HUES6 (cell line): ENCODE results near the gene MAN2C1.
A peak's percentile ranks its signal among the peaks of the same experiment; 100 is the strongest.
"Not testable (repeated sequence)": the region's sequence is repeated elsewhere in the genome, so short reads cannot be mapped to it uniquely, and the experiment has no call there.

ENCODE experiments used
- H3K27ac ChIP-seq: 2 replicates; pipeline ENCODE4 v1.7.0; 2013; ENCODE audit warnings: low read depth, mild to moderate bottlenecking, low read length, inconsistent platforms
- H3K27me3 ChIP-seq: 2 replicates; pipeline ENCODE4 v1.6.1; 2013; ENCODE audit warnings: low read length; ENCODE audit not compliant: control insufficient read depth, insufficient read depth
- H3K36me3 ChIP-seq: 2 replicates; pipeline ENCODE4 v1.6.1; 2013; ENCODE audit warnings: low read length; ENCODE audit not compliant: control insufficient read depth, insufficient read depth
- H3K4me1 ChIP-seq: 2 replicates; pipeline ENCODE4 v1.6.1; 2013; ENCODE audit warnings: low read length; ENCODE audit not compliant: control insufficient read depth, insufficient read depth
- H3K4me3 ChIP-seq: 2 replicates; pipeline ENCODE4 v1.5.1; 2013; ENCODE audit warnings: low read depth, low read length
- H3K9ac ChIP-seq: one replicate; pipeline ENCODE4 v1.6.1; 2013; ENCODE audit warnings: mild to moderate bottlenecking, low read length
- H3K9me3 ChIP-seq: 2 replicates; pipeline ENCODE4 v1.6.1; 2013; ENCODE audit warnings: low read depth, low read length; ENCODE audit not compliant: control insufficient read depth, insufficient read depth

The MAN2C1 gene

GRCh38 chr15:75352186-75353080, 16.0 kb downstream of the MAN2C1 start:
- peaks cover 28% of the 10 kb centered on the region for H3K27me3 ChIP-seq
- H3K4me3 ChIP-seq = no peak overlapping the region
- no peaks in the 10 kb centered on the region for H3K9me3 ChIP-seq
- H3K4me1 ChIP-seq = peaks cover 6% of the 10 kb centered on the region; the same call in 1 of the 2 replicates
- H3K36me3 ChIP-seq = peaks cover 32% of the 10 kb centered on the region
- H3K9ac ChIP-seq = no peak overlapping the region
- H3K27ac ChIP-seq = no peak overlapping the region

GRCh38 chr15:75350601-75351361, 17.6 kb downstream of the MAN2C1 start:
- no peak overlapping the region for H3K27ac ChIP-seq
- peaks cover 40% of the 10 kb centered on the region for H3K27me3 ChIP-seq
- no peaks in the 10 kb centered on the region for H3K9me3 ChIP-seq
- peaks cover 18% of the 10 kb centered on the region for H3K36me3 ChIP-seq
- no peak overlapping the region for H3K4me3 ChIP-seq
- H3K4me1 ChIP-seq = peaks cover 6% of the 10 kb centered on the region; the same call in 1 of the 2 replicates
- no peak overlapping the region for H3K9ac ChIP-seq

- Histone ChIP-seq H3K9me3 (no peaks in the 10 kb centered on the region), H3K4me3 (no peak overlapping the region), H3K27me3 (peaks cover 40% of the 10 kb centered on the region), H3K36me3 (peaks cover 14% of the 10 kb centered on the region; the same call in 1 of the 2 replicates), H3K9ac (no peak overlapping the region), H3K4me1 (peaks cover 6% of the 10 kb centered on the region; the same call in 1 of the 2 replicates), H3K27ac (no peak overlapping the region)
Observed at GRCh38 chr15:75349851-75350588, 18.4 kb downstream of the MAN2C1 start.

GRCh38 chr15:75349351-75349669, 19.1 kb downstream of the MAN2C1 start:
- H3K9me3 ChIP-seq, H3K27ac ChIP-seq, H3K9ac ChIP-seq, H3K4me1 ChIP-seq: not testable (repeated sequence)
- Histone ChIP-seq H3K4me3 (peak overlapping the region; percentile 91; the same call in 1 of the 2 replicates), H3K27me3 (peaks cover 40% of the 10 kb centered on the region), H3K36me3 (0 out of 2 replicates have a peak, but pooled peaks cover 10% of the 10 kb centered on the region)

- 0 out of 2 replicates have a peak, but pooled peaks cover 5% of the 10 kb centered on the region for H3K36me3 ChIP-seq
- no peaks in the 10 kb centered on the region for H3K9me3 ChIP-seq
- peak overlapping the region; percentile 91 for H3K4me3 ChIP-seq
- peak overlapping the region; percentile 74 for H3K9ac ChIP-seq
- peaks cover 6% of the 10 kb centered on the region; the same call in 1 of the 2 replicates for H3K4me1 ChIP-seq
- H3K27ac ChIP-seq = no peak overlapping the region
- H3K27me3 ChIP-seq = peaks cover 40% of the 10 kb centered on the region
Observed at GRCh38 chr15:75348562-75349350, 19.7 kb downstream of the MAN2C1 start.

- Histone ChIP-seq H3K4me1 (peaks cover 6% of the 10 kb centered on the region; the same call in 1 of the 2 replicates), H3K4me3 (peak overlapping the region; percentile 91), H3K27me3 (peaks cover 40% of the 10 kb centered on the region), H3K36me3 (no peaks in the 10 kb centered on the region), H3K9me3 (no peaks in the 10 kb centered on the region), H3K9ac (peak overlapping the region; percentile 74), H3K27ac (no peak overlapping the region)
Observed at GRCh38 chr15:75348034-75348561, 20.3 kb downstream of the MAN2C1 start.

- Histone ChIP-seq H3K27me3 (peaks cover 40% of the 10 kb centered on the region), H3K4me3 (peak overlapping the region; percentile 91), H3K9me3 (no peaks in the 10 kb centered on the region), H3K4me1 (peaks cover 6% of the 10 kb centered on the region; the same call in 1 of the 2 replicates), H3K36me3 (no peaks in the 10 kb centered on the region), H3K27ac (no peak overlapping the region), H3K9ac (peak overlapping the region; percentile 74)
Observed at GRCh38 chr15:75347222-75348033, 21.0 kb downstream of the MAN2C1 start.

- Histone ChIP-seq H3K4me1 (peaks cover 6% of the 10 kb centered on the region; the same call in 1 of the 2 replicates), H3K36me3 (no peaks in the 10 kb centered on the region), H3K4me3 (peak within 1 kb of the TSS; percentile 91), H3K27ac (no peak within 1 kb of the TSS), H3K9ac (peak within 1 kb of the TSS; percentile 74), H3K9me3 (no peaks in the 10 kb centered on the region), H3K27me3 (peaks cover 40% of the 10 kb centered on the region)
Observed at GRCh38 chr15:75346796-75347221, 21.6 kb downstream of the MAN2C1 start, which contains the start of gene NEIL1. NEIL1 (plus strand) TSS chr15:75347039; CDS start chr15:75348906, 1,867 bp downstream.

- H3K9me3 ChIP-seq, H3K27ac ChIP-seq, H3K9ac ChIP-seq, H3K4me1 ChIP-seq, H3K4me3 ChIP-seq: not testable (repeated sequence)
- peaks cover 26% of the 10 kb centered on the region for H3K27me3 ChIP-seq
- H3K36me3 ChIP-seq = peaks cover 16% of the 10 kb centered on the region
Observed at GRCh38 chr15:75343953-75344352, 24.5 kb downstream of the MAN2C1 start.
